HG03565 (cell line): ENCODE data around the gene SRSF12.
"Not testable (repeated sequence)": the region's sequence is repeated elsewhere in the genome, so short reads cannot be mapped to it uniquely, and the experiment has no call there.

Experiments
- ATAC-seq: cut with Tn5 transposase; IDR thresholded peaks from one replicate; pipeline ENCODE4 v1.9.1; 2021; ENCODE audit warnings: mild to moderate bottlenecking, moderate library complexity; ENCODE audit not compliant: unreplicated experiment

Gene SRSF12

GRCh38 chr6:89131599-89131998 lies 13.7 kb upstream of the SRSF12 start:
- no peak for ATAC-seq

- not testable (repeated sequence) for ATAC-seq
Measured at GRCh38 chr6:89128256-89128671, 10.4 kb upstream of the SRSF12 start.

DNA sequence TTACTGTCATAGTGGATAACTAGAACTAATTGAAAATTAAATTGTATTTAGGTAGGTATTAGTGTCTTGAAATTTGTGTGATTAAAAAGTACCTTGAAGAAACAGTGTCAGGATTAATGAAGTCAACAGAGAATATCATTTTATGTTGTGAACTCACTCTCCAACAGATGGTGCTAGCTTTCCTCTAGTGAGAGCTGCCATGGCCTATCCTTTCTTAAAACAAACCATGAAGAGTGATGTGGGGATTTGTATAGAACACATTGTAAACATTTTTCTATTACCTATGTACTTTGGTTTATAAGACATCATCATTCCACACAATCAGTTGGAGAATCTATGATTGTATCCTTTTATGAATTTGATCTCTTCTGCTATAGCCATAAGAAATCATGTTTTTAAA lies 4.8 kb upstream of the SRSF12 start:
- ATAC-seq, result peak; percentile 57

GRCh38 chr6:89121934-89122333 lies 4.1 kb upstream of the SRSF12 start:
- ATAC-seq, result no peak

DNA sequence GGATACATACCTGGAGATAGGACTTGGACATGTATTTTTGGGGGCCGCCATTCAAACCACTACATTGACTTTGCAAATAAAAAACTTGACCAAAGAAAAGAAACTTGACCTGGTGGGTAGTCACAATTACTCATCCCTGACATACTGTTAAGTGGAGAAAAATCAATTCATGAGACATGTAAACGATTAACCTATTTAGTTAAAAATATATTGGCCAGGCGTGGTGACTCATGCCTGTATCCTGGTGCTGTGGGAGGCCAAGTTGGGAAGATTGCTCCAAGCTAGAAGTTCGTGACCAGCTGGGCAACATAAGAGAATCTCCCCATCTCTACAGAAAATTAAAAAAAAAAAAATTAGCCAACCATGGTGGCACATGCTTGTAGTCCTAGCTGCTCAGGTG lies 2.5 kb upstream of the SRSF12 start:
- ATAC-seq, result no peak

GRCh38 chr6:89118931-89119330 lies 1.1 kb upstream of the SRSF12 start:
- no peak for ATAC-seq

GRCh38 chr6:89116702-89117101 lies 1.2 kb downstream of the SRSF12 start:
- no peak for ATAC-seq

DNA sequence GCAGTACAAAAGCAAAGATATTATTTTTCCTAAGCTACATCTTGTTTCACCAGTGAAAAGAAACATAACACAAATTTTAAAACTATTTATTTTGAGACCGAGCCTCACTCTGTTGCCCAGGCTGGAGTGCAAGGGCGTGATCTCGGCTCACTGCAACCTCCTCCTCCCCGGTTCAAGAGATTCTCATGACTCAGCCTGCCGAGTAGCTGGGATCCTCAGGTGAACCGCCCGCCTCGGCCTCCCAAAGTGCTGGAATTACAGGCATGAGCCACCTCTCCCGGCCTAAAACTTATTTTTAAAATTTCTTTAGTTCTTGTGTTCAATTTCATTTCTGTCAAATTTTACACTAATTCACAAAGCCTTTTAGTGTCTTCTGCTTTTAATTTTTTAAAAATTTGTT lies 5.9 kb downstream of the SRSF12 start:
- no peak for ATAC-seq

DNA sequence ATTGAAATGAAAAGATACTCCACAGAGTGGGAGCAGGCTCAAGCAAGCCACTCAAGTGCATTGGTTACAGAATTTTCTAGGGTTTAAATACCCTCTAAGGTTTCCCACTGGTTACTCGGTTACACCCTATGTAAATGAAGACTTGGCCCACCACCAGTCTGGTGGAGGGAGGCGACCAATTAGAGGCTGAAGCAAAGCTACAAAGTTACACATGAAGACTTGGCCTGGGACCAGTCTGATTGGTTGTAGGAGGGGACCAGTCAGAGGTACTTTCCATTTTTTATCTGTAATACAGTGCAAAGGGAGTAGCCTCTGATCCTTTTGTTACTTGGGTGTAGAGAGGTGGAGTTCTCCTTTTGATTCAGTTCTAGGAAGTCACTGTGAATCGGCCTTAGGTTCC lies 7.6 kb downstream of the SRSF12 start:
- ATAC-seq, result no peak

GRCh38 chr6:89100114-89100513 lies 17.8 kb downstream of the SRSF12 start:
- ATAC-seq, result no peak

GRCh38 chr6:89098461-89098860 lies 19.4 kb downstream of the SRSF12 start:
- peak; percentile 68 for ATAC-seq

- ATAC-seq, result no peak
Measured at GRCh38 chr6:89087881-89088280, 30.0 kb downstream of the SRSF12 start.

DNA sequence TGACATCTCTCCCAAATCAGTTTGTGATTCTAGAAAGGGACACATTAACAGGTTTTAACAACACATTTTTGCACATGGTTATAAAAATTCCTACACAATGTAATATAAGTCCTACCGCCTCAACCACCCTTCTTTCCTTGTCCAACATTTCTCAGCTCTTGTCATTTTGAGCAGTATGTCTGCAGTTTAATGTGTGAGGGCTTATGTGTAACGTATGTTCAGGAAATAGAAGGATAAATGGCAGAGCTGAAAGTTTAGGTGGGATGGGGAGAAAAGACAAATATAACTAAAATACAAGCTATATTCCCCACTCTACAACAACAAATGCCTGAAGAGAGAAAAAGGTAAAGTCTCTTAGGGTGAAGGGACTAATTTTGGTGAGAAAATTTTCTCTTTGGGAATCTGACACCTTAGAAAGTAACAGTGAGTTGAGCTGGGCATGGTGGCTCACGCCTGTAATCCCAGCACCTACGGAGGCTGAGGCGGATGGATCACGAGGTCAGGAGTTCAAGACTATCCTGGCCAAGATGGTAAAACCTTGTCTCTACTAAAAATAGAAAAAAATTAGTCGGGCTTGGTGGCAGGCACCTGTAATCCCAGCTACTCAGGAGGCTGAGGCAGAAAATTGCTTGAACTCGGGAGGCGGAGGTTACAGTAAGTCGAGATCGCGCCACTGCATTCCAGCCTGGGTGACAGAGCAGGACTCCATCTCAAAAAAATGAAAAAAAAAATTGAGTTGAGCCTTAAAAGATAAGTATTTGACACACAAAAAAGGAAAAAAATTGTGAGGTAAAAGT lies 32.3 kb downstream of the SRSF12 start:
- no peak for ATAC-seq

- no peak for ATAC-seq
Measured at GRCh38 chr6:89084954-89085353, 32.9 kb downstream of the SRSF12 start.

- ATAC-seq, result no peak
Measured at GRCh38 chr6:89084542-89084941, 33.3 kb downstream of the SRSF12 start.

DNA sequence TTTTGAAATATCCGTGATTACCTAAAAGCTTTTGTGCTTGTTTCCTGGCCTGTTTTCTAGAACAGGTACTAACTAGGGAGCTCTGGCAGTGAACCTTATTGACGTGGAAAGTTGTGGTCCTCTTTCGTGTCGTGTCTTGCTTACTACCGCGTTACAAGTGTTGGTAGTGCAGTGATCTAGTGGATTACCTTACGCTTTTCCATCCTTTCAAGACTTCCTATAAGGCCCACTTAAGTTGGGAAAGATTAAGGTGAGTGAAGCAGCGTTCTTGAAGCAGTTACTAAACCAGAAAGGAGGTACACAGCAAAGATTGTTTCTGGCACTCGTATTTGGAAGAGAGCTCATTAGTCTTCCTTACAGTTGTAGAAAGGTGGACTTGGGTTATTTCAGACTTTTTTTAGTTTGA lies 35.4 kb downstream of the SRSF12 start:
- ATAC-seq, result no peak

- peak; percentile 42 for ATAC-seq
Measured at GRCh38 chr6:89081423-89082322, 36.2 kb downstream of the SRSF12 start.

- ATAC-seq, result peak; percentile 3
Measured at GRCh38 chr6:89081129-89081422, 36.8 kb downstream of the SRSF12 start.

- peak; percentile 72 for ATAC-seq
Measured at GRCh38 chr6:89080281-89081128, 37.4 kb downstream of the SRSF12 start, which contains the start of gene PNRC1. Gene PNRC1, plus strand, starts transcription at chr6:89080751. Its CDS starts 144 bp downstream, at chr6:89080895.

DNA sequence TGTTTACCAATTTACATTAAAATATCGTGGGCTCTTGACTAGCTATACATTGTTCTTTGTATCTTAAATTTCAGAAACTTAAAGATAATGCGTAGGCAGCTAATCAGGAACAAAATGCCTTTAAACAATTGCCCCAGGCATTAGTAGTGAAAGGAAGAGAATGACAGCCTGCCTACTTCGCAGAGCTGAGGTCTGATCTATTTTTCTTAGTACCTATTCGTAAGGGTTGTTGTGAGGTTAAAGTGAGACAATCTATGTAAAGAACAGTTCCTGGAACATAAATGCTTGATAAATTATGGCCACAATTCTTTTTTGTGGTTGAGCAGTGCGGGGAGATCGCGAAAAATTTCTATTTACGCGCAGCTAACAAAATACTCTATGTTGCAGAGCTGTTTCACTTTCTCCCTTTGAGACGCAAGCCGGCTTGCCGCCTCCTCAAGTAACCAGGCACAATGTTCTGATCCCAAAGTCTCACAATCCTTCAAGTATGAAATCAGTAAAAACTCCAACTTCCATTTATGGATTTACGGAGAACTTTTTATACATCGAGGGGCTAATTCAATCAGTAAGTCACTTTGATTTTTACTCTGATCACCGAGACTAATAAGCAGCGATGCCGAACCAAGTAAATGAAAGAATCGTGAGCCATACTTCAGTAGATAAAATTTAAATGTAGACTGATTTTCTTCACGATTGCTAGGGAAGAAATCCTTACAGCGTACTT lies 38.2 kb downstream of the SRSF12 start:
- no peak for ATAC-seq
